ELF-1 (cell line): ENCODE data around the gene MEOX2.

Experiments used
- DNase-seq: peaks from one replicate; pipeline ENCODE4 v3.0.0-alpha.2; 2016; ENCODE audit warnings: low read depth, low spot score

The MEOX2 gene

GRCh38 chr7:15681631-15682030 lies 4.9 kb downstream of the MEOX2 start:
- DNase-seq = no peak

- no peak for DNase-seq
These were observed 5.3 kb downstream of the MEOX2 start for GRCh38 chr7:15681186-15681585.

- DNase-seq = no peak
These were observed 6.0 kb downstream of the MEOX2 start for GRCh38 chr7:15680446-15680845.

GRCh38 chr7:15679306-15679705 lies 7.2 kb downstream of the MEOX2 start:
- no peak for DNase-seq

- no peak for DNase-seq
These were observed 7.8 kb downstream of the MEOX2 start for GRCh38 chr7:15678653-15679052.

GRCh38 chr7:15675379-15675778 lies 11.1 kb downstream of the MEOX2 start:
- DNase-seq = no peak

GRCh38 chr7:15674586-15674985 lies 11.9 kb downstream of the MEOX2 start:
- no peak for DNase-seq

GRCh38 chr7:15669443-15670090 lies 16.9 kb downstream of the MEOX2 start:
- no peak for DNase-seq

- DNase-seq = no peak
These were observed 18.5 kb downstream of the MEOX2 start for GRCh38 chr7:15667991-15668390.

GRCh38 chr7:15662451-15662850 lies 24.0 kb downstream of the MEOX2 start:
- no peak for DNase-seq

- DNase-seq = no peak
These were observed 28.2 kb downstream of the MEOX2 start for GRCh38 chr7:15658247-15658646.

GRCh38 chr7:15652776-15653290 lies 33.6 kb downstream of the MEOX2 start:
- no peak for DNase-seq

GRCh38 chr7:15651693-15652092 lies 34.8 kb downstream of the MEOX2 start:
- DNase-seq = no peak

GRCh38 chr7:15650787-15651186 lies 35.7 kb downstream of the MEOX2 start:
- no peak for DNase-seq

GRCh38 chr7:15648461-15648961 lies 38.0 kb downstream of the MEOX2 start:
- no peak for DNase-seq

- DNase-seq = no peak
These were observed 39.2 kb downstream of the MEOX2 start for GRCh38 chr7:15647309-15647708.

- DNase-seq = no peak
These were observed 43.3 kb downstream of the MEOX2 start for GRCh38 chr7:15643000-15643705.

GRCh38 chr7:15628876-15629275 lies 57.6 kb downstream of the MEOX2 start:
- no peak for DNase-seq

- DNase-seq = no peak
These were observed 60.4 kb downstream of the MEOX2 start for GRCh38 chr7:15626041-15626440.

- DNase-seq = no peak
These were observed 61.0 kb downstream of the MEOX2 start for GRCh38 chr7:15625466-15625865.

GRCh38 chr7:15621468-15621867 lies 65.0 kb downstream of the MEOX2 start:
- DNase-seq = no peak

GRCh38 chr7:15620491-15621185 lies 65.8 kb downstream of the MEOX2 start:
- no peak for DNase-seq
